CD4-positive, alpha-beta T cell (primary cell): ENCODE measurements around the gene PCDHA13. TPM values are rescaled to one million over a fixed set of nuclear protein-coding genes. Genes with fewer than 3 reads are reported as not detected.

Experiments used
- ATAC-seq: fragments of 200-7000 bp; cut with Tn5 transposase; one replicate; pipeline ENCODE4 v1.10.0; 2022; ENCODE audit warnings: mild to moderate bottlenecking; ENCODE audit not compliant: poor library complexity
- CTCF ChIA-PET: fragments of 350-600 bp; sonication (Branson Sonifier 250); formaldehyde crosslinking; loops from one replicate; lab custom pipeline; 2021; ENCODE audit warnings: antibody characterized with exemption, inconsistent platforms; lab: Charles Lee
- POLR2A ChIA-PET: fragments of 350-600 bp; sonication (Branson Sonifier 250); formaldehyde crosslinking; loops from one replicate; lab custom pipeline; 2021; ENCODE audit warnings: antibody characterized with exemption, inconsistent platforms; lab: Charles Lee
- DNase-seq, 14 experiments: peaks; one replicate each; pipeline ENCODE4 v3.0.0-alpha.2; 2013 to 2020; ENCODE audit warnings: mixed read lengths in 2 of 14
- H3K27ac ChIP-seq, 2 donors: one replicate each; pipeline versions ENCODE4 v1.5.1 to v1.7.0; 2013; ENCODE audit warnings: low read length in 2 of 2, low read depth in 1 of 2, mild to moderate bottlenecking in 1 of 2
- H3K27me3 ChIP-seq, 2 experiments: 1 replicate in 1 of 2; 2 replicates in 1 of 2; pipeline versions ENCODE4 v1.6.1 to v1.7.0; 2013; ENCODE audit warnings: low read length in 2 of 2, control low read depth in 1 of 2, mild to moderate bottlenecking in 1 of 2, moderate library complexity in 1 of 2; ENCODE audit not compliant: insufficient read depth in 2 of 2, control insufficient read depth in 1 of 2
- H3K36me3 ChIP-seq: one replicate; pipeline ENCODE4 v1.6.1; 2013; ENCODE audit warnings: low read length, control low read depth; ENCODE audit not compliant: insufficient read depth
- H3K4me1 ChIP-seq: one replicate; pipeline ENCODE4 v1.6.1; 2013; ENCODE audit warnings: low read length, control low read depth; ENCODE audit not compliant: insufficient read depth
- H3K4me3 ChIP-seq: one replicate; pipeline ENCODE4 v1.5.1; 2013; ENCODE audit warnings: mild to moderate bottlenecking, low read length, moderate library complexity
- H3K9me3 ChIP-seq, 2 experiments: 1 replicate in 1 of 2; 2 replicates in 1 of 2; pipeline versions ENCODE4 v1.6.1 to v1.7.0; 2013; ENCODE audit warnings: low read length in 2 of 2, mild to moderate bottlenecking in 2 of 2, control low read depth in 1 of 2, moderate library complexity in 1 of 2; ENCODE audit not compliant: control insufficient read depth in 1 of 2, insufficient read depth in 1 of 2
- H3K27ac Mint-ChIP-seq: one replicate; pipeline ENCODE4 v1.8.0; 2020; ENCODE audit warnings: mixed read lengths
- H3K27me3 Mint-ChIP-seq: one replicate; pipeline ENCODE4 v1.8.0; 2021; ENCODE audit warnings: mixed read lengths
- H3K36me3 Mint-ChIP-seq: one replicate; pipeline ENCODE4 v1.8.0; 2021; ENCODE audit warnings: low read depth, mixed read lengths
- H3K4me1 Mint-ChIP-seq: one replicate; pipeline ENCODE4 v1.8.0; 2021; ENCODE audit warnings: low read depth, mixed read lengths
- H3K4me3 Mint-ChIP-seq: one replicate; pipeline ENCODE4 v1.8.0; 2020; ENCODE audit warnings: mild to moderate bottlenecking, mixed read lengths
- H3K9me3 Mint-ChIP-seq: one replicate; pipeline ENCODE4 v1.8.0; 2020; ENCODE audit warnings: mixed read lengths
- intact Hi-C, 2 experiments: fragments of 100-400 bp; cut with DNase I in 1 of 2; cut with micrococcal nuclease in 1 of 2; formaldehyde crosslinking; loops; one replicate each; pipeline versions ENCODE4 v1.15.1 to v1.9.0; 2023 to 2025; cut with DNase I, micrococcal nuclease
- total RNA-seq, 174 experiments: library from RNA in 2 of 174; stranded (reverse) in 2 of 174; gene quantifications; one replicate each; pipeline ENCODE4 v1.2.3 and lab custom pipeline; 2021 to 2026
- TF ChIP-seq, protein P1 (sequence below): fragments of 200-600 bp; IDR thresholded peaks from one replicate; pipeline ENCODE4 v1.8.0; 2022; ENCODE audit warnings: antibody characterized with exemption, mild to moderate bottlenecking

The PCDHA13 gene
- total RNA-seq, 2 experiments from 2014 or later = not detected

- peaks cover 19% of the 10 kb centered on the region for H3K36me3 Mint-ChIP-seq
- H3K9me3 Mint-ChIP-seq = peaks cover 15% of the 10 kb centered on the region
- peaks cover 10 to 33% of the 10 kb centered on the region in 2 experiments for H3K9me3 ChIP-seq
- no peak overlapping the region for H3K27ac ChIP-seq
- ChIA-PET CTCF (no interaction called here), POLR2A (no interaction called here)
- no peak overlapping the region for H3K27ac Mint-ChIP-seq
- peaks cover 54% of the 10 kb centered on the region for H3K27me3 Mint-ChIP-seq
- intact Hi-C loops = no loop called here
- peaks cover 8 to 14% of the 10 kb centered on the region in 2 experiments for H3K27me3 ChIP-seq
- no peak for DNase-seq
- H3K4me1 ChIP-seq = no peaks in the 10 kb centered on the region
- no peak overlapping the region for H3K4me3 Mint-ChIP-seq
- no peaks in the 10 kb centered on the region for H3K4me1 Mint-ChIP-seq
- H3K4me3 ChIP-seq = no peak overlapping the region
- no peaks in the 10 kb centered on the region for H3K36me3 ChIP-seq
- TF ChIP-seq, protein P1, sequence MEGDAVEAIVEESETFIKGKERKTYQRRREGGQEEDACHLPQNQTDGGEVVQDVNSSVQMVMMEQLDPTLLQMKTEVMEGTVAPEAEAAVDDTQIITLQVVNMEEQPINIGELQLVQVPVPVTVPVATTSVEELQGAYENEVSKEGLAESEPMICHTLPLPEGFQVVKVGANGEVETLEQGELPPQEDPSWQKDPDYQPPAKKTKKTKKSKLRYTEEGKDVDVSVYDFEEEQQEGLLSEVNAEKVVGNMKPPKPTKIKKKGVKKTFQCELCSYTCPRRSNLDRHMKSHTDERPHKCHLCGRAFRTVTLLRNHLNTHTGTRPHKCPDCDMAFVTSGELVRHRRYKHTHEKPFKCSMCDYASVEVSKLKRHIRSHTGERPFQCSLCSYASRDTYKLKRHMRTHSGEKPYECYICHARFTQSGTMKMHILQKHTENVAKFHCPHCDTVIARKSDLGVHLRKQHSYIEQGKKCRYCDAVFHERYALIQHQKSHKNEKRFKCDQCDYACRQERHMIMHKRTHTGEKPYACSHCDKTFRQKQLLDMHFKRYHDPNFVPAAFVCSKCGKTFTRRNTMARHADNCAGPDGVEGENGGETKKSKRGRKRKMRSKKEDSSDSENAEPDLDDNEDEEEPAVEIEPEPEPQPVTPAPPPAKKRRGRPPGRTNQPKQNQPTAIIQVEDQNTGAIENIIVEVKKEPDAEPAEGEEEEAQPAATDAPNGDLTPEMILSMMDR = no peak
- ATAC-seq = no peak
These were observed 2.2 kb downstream of the PCDHA13 start for GRCh38 chr5:140883927-140884697.

DNA sequence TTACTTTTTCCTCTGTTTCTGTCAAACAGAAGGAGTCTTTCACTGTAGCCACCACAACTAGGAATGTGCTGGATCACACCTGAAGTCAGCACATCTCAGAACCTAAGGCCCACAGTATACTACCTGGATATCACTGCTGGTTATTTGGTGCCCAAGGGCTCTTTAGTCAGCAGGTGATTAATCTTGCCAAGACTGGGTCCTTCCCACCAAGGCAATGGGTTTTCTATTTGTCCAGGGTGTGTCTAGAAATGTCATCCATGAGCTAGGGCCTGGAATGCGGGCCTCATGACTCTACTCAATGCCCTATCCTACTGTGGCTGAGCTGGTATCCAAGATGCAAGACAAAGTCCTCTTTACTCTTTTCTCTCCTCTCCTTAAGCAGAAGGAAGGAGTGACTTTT is 34.4 kb downstream of the PCDHA13 start:
- H3K4me1 ChIP-seq = no peaks in the 10 kb centered on the region
- Mint-ChIP-seq H3K27ac (no peak overlapping the region), H3K4me1 (no peaks in the 10 kb centered on the region), H3K9me3 (peaks cover 13% of the 10 kb centered on the region), H3K36me3 (no peaks in the 10 kb centered on the region), H3K27me3 (peaks cover 29% of the 10 kb centered on the region), H3K4me3 (no peak overlapping the region)
- ChIA-PET CTCF (no interaction called here), POLR2A (no interaction called here)
- no peak overlapping the region for H3K4me3 ChIP-seq
- H3K27me3 ChIP-seq = no peaks in the 10 kb centered on the region
- TF ChIP-seq, protein P1 = no peak
- peaks cover 0 to 17% of the 10 kb centered on the region in 2 experiments for H3K9me3 ChIP-seq
- DNase-seq (no peak), ATAC-seq (no peak)
- no peak overlapping the region for H3K27ac ChIP-seq
- H3K36me3 ChIP-seq = no peaks in the 10 kb centered on the region
- intact Hi-C loops = no loop called here

- no peak overlapping the region for H3K4me3 Mint-ChIP-seq
- H3K9me3 ChIP-seq = peaks cover 0 to 31% of the 10 kb centered on the region in 2 experiments
- H3K9me3 Mint-ChIP-seq = no peaks in the 10 kb centered on the region
- ChIA-PET POLR2A (no interaction called here), CTCF (no interaction called here)
- H3K27ac Mint-ChIP-seq = no peak overlapping the region
- no peak overlapping the region for H3K4me3 ChIP-seq
- H3K36me3 ChIP-seq = no peaks in the 10 kb centered on the region
- peaks cover 20% of the 10 kb centered on the region for H3K4me1 ChIP-seq
- TF ChIP-seq, protein P1 = no peak
- peaks cover 10% of the 10 kb centered on the region for H3K4me1 Mint-ChIP-seq
- DNase-seq = no peak
- intact Hi-C loops = no loop called here
- no peak overlapping the region for H3K27ac ChIP-seq
- peaks cover 64% of the 10 kb centered on the region for H3K27me3 Mint-ChIP-seq
- peaks cover 28 to 38% of the 10 kb centered on the region in 2 experiments for H3K27me3 ChIP-seq
- no peaks in the 10 kb centered on the region for H3K36me3 Mint-ChIP-seq
- ATAC-seq = no peak
These were observed 41.7 kb downstream of the PCDHA13 start for GRCh38 chr5:140923601-140924000.
